T-cell (primary cell): ENCODE measurements around the gene CYP1A2. TPM values are rescaled to one million over a fixed set of nuclear protein-coding genes. Genes with fewer than 3 reads are reported as not detected.

Experiments
- ATAC-seq, 4 experiments: fragments of 200-7000 bp in 3 of 4; fragments of 150-1000 bp in 1 of 4; cut with Tn5 transposase; replicated peaks in 1 of 4; 1 replicate in 3 of 4; 2 replicates in 1 of 4; pipeline ENCODE4 v1.10.0; 2021; ENCODE audit warnings: moderate library complexity in 3 of 4, mild to moderate bottlenecking in 2 of 4, moderate number of reproducible peaks in 1 of 4
- CTCF ChIA-PET, 2 donors: fragments of 300-600 bp; sonication (Branson Sonifier 250); formaldehyde crosslinking; loops; one replicate each; lab custom pipeline; 2022; ENCODE audit warnings: antibody characterized with exemption in 2 of 2; lab: Charles Lee
- POLR2A ChIA-PET, 2 donors: fragments of 300-600 bp; sonication (Branson Sonifier 250); formaldehyde crosslinking; loops; one replicate each; lab custom pipeline; 2022; ENCODE audit warnings: antibody characterized with exemption in 2 of 2; lab: Charles Lee
- DNase-seq, 35 experiments: peaks; one replicate each; pipeline versions ENCODE4 v3.0.0 to v3.0.0-alpha.2; 2013 to 2023
- H3K27ac ChIP-seq: one replicate; pipeline ENCODE4 v1.5.1; 2013; ENCODE audit warnings: low read length
- H3K27me3 ChIP-seq, 2 experiments: replicated peaks in 1 of 2; 1 replicate in 1 of 2; 2 replicates in 1 of 2; pipeline versions ENCODE4 v1.6.1 to v1.7.0; 2013; ENCODE audit warnings: low read length in 1 of 2, mixed read lengths in 1 of 2; ENCODE audit not compliant: control insufficient read depth in 2 of 2, insufficient read depth in 2 of 2; ENCODE audit errors: extremely low read depth in 1 of 2
- H3K36me3 ChIP-seq, 2 donors: 1 replicate in 1 of 2; 2 replicates in 1 of 2; pipeline versions ENCODE4 v1.6.1 to v1.7.0; 2013; ENCODE audit warnings: low read length in 1 of 2; ENCODE audit not compliant: control insufficient read depth in 2 of 2, insufficient read depth in 1 of 2; ENCODE audit errors: extremely low read depth in 1 of 2
- H3K4me1 ChIP-seq, 2 experiments: 1 replicate in 1 of 2; 2 replicates in 1 of 2; pipeline versions ENCODE4 v1.6.1 to v1.7.0; 2013; ENCODE audit warnings: low read length in 2 of 2, mixed read lengths in 1 of 2; ENCODE audit not compliant: insufficient read depth in 2 of 2, control insufficient read depth in 1 of 2; ENCODE audit errors: extremely low read depth in 1 of 2
- H3K4me3 ChIP-seq, 2 donors: 1 replicate in 1 of 2; 2 replicates in 1 of 2; pipeline versions ENCODE4 v1.5.1 to v1.7.0; 2013; ENCODE audit warnings: mild to moderate bottlenecking in 2 of 2, low read length in 1 of 2, moderate library complexity in 1 of 2; ENCODE audit not compliant: control insufficient read depth in 1 of 2; ENCODE audit errors: extremely low read depth in 1 of 2
- H3K9me3 ChIP-seq: 2 replicates; pipeline ENCODE4 v1.7.0; 2013
- H3K27ac Mint-ChIP-seq, 2 donors: one replicate each; pipeline ENCODE4 v1.8.0; 2020 to 2021; ENCODE audit warnings: mild to moderate bottlenecking in 2 of 2, mixed read lengths in 2 of 2
- H3K27me3 Mint-ChIP-seq, 2 donors: one replicate each; pipeline ENCODE4 v1.8.0; 2021 to 2022; ENCODE audit warnings: mixed read lengths in 2 of 2
- H3K36me3 Mint-ChIP-seq: one replicate; pipeline ENCODE4 v1.8.0; 2021; ENCODE audit warnings: mixed read lengths
- H3K4me1 Mint-ChIP-seq, 3 donors: one replicate each; pipeline ENCODE4 v1.8.0; 2020 to 2022; ENCODE audit warnings: mixed read lengths in 3 of 3, mild to moderate bottlenecking in 1 of 3
- H3K4me3 Mint-ChIP-seq, 3 donors: one replicate each; pipeline ENCODE4 v1.8.0; 2020 to 2022; ENCODE audit warnings: mild to moderate bottlenecking in 3 of 3, mixed read lengths in 3 of 3, moderate library complexity in 3 of 3
- H3K9me3 Mint-ChIP-seq, 3 donors: one replicate each; pipeline ENCODE4 v1.8.0; 2020 to 2022; ENCODE audit warnings: mixed read lengths in 3 of 3
- WGBS: methylation state at CpG from one replicate; pipeline ENCODE4 v1.1.5; 2013; ENCODE audit warnings: missing lambda C conversion rate; ENCODE audit not compliant: insufficient coverage; 5-methylcytosine and 5-hydroxymethylcytosine counted together
- total RNA-seq, 35 experiments: library from RNA in 6 of 35; stranded (reverse) in 6 of 35; fragments of 120-200 nt in 1 of 35; gene quantifications; one replicate each; pipeline versions ENCODE4 v1.2.1 to v1.2.4 and lab custom pipeline; 2013 to 2026

Gene CYP1A2
- total RNA-seq, 5 donors from 2014 or later (not counting 1 experiment from before 2014, with no cell fraction given), result not detected

- H3K4me3 Mint-ChIP-seq, result peak overlapping the region; percentile 84 to 93 (median 93)
- no peaks in the 10 kb centered on the region for H3K9me3 Mint-ChIP-seq
- peak overlapping the region; percentile 93 for H3K27ac ChIP-seq
- H3K4me1 ChIP-seq, result peaks cover 48 to 84% of the 10 kb centered on the region in 2 experiments
- ChIA-PET CTCF (interaction anchor here in 1 of 2 donors (0.6 to 3.3 kb wide), 8 partner anchors 10 to 165 kb away, joined by 3 to 93 read pairs (median 15); no protein-coding TSS in a partner anchor), POLR2A (interaction anchor here (0.6 to 1.9 kb wide), 6 partner anchors 7 to 55 kb away, joined by 3 to 15 read pairs (median 4); no protein-coding TSS in a partner anchor)
- no peaks in the 10 kb centered on the region for H3K9me3 ChIP-seq
- no CpG with 5 or more reads among the region's 7 CpGs for WGBS
- H3K36me3 ChIP-seq, result peaks cover 0 to 30% of the 10 kb centered on the region in 2 donors
- peaks cover 78 to 83% (median 79%) of the 10 kb centered on the region in 3 donors for H3K4me1 Mint-ChIP-seq
- peaks cover 9% of the 10 kb centered on the region for H3K36me3 Mint-ChIP-seq
- peak overlapping the region; percentile 90 to 95 for H3K4me3 ChIP-seq
- ATAC-seq (no peak), DNase-seq (no peak)
- no peaks in the 10 kb centered on the region for H3K27me3 ChIP-seq
- no peaks in the 10 kb centered on the region for H3K27me3 Mint-ChIP-seq
- H3K27ac Mint-ChIP-seq, result peak overlapping the region; percentile 99 to 100
These were observed 38.0 kb downstream of the CYP1A2 start for GRCh38 chr15:74786551-74787165.

GRCh38 chr15:74787251-74788041 lies 38.8 kb downstream of the CYP1A2 start:
- peak; percentile 81 to 96 (median 91) for DNase-seq
- CTCF ChIA-PET, result interaction anchor here (0.5 to 3.3 kb wide), 21 partner anchors 10 to 656 kb away, joined by 3 to 93 read pairs (median 5); partner anchors contain the start of genes RPP25 (in 1 of the 2) and SCAMP5 (in 1 of the 2)
- Histone ChIP-seq H3K27me3 (no peaks in the 10 kb centered on the region), H3K4me3 (peak overlapping the region; percentile 90 to 95), H3K27ac (peak overlapping the region; percentile 93), H3K36me3 (peaks cover 0 to 31% of the 10 kb centered on the region in 2 donors), H3K4me1 (peaks cover 55 to 91% of the 10 kb centered on the region in 2 experiments), H3K9me3 (no peaks in the 10 kb centered on the region)
- under 1% methylated on average over 10 of the region's 13 CpGs for WGBS
- Mint-ChIP-seq H3K27ac (peak overlapping the region; percentile 99 to 100), H3K36me3 (peaks cover 14% of the 10 kb centered on the region), H3K27me3 (no peaks in the 10 kb centered on the region), H3K4me1 (peaks cover 86 to 90% (median 87%) of the 10 kb centered on the region in 3 donors), H3K9me3 (no peaks in the 10 kb centered on the region), H3K4me3 (peak overlapping the region; percentile 84 to 93 (median 93))
- ATAC-seq, result peak; percentile 76 to 81 (median 76)
- POLR2A ChIA-PET, result interaction anchor here (0.5 to 1.9 kb wide), 8 partner anchors 8 to 82 kb away, joined by 3 to 15 read pairs (median 4); no protein-coding TSS in a partner anchor

GRCh38 chr15:74788042-74788682 lies 39.5 kb downstream of the CYP1A2 start:
- Mint-ChIP-seq H3K9me3 (no peaks in the 10 kb centered on the region), H3K36me3 (peaks cover 14% of the 10 kb centered on the region), H3K4me1 (peaks cover 93 to 97% (median 94%) of the 10 kb centered on the region in 3 donors), H3K4me3 (peak overlapping the region; percentile 84 to 93 (median 93)), H3K27ac (peak overlapping the region; percentile 99 to 100), H3K27me3 (no peaks in the 10 kb centered on the region)
- DNase-seq (peak in 2 of 35 experiments; percentile 11 to 46), ATAC-seq (no peak)
- H3K27me3 ChIP-seq, result no peaks in the 10 kb centered on the region
- H3K4me1 ChIP-seq, result peaks cover 62 to 95% of the 10 kb centered on the region in 2 experiments
- POLR2A ChIA-PET, result interaction anchor here (0.5 to 1.9 kb wide), 6 partner anchors 9 to 657 kb away, joined by 3 to 15 read pairs (median 6); no protein-coding TSS in a partner anchor
- WGBS, result 0% methylated on average over 3 of the region's 7 CpGs
- CTCF ChIA-PET, result interaction anchor here (0.5 to 3.3 kb wide), 17 partner anchors 9 to 207 kb away, joined by 3 to 93 read pairs (median 5); partner anchors contain the start of genes RPP25 (in 1 of the 2) and SCAMP5 (in 1 of the 2)
- H3K4me3 ChIP-seq, result peak overlapping the region; percentile 90 to 95
- no peaks in the 10 kb centered on the region for H3K9me3 ChIP-seq
- H3K36me3 ChIP-seq, result peaks cover 0 to 37% of the 10 kb centered on the region in 2 donors
- peak overlapping the region; percentile 93 for H3K27ac ChIP-seq

- CTCF ChIA-PET, result interaction anchor here (0.8 to 3.3 kb wide), 12 partner anchors 8 to 207 kb away, joined by 3 to 93 read pairs (median 8); partner anchors contain the start of gene SCAMP5 (in 1 of the 2)
- Mint-ChIP-seq H3K4me1 (peaks cover 94 to 97% (median 95%) of the 10 kb centered on the region in 3 donors), H3K4me3 (peak overlapping the region; percentile 84 to 93 (median 93)), H3K36me3 (peaks cover 14% of the 10 kb centered on the region), H3K9me3 (no peaks in the 10 kb centered on the region), H3K27ac (peak overlapping the region; percentile 99 to 100), H3K27me3 (no peaks in the 10 kb centered on the region)
- H3K27ac ChIP-seq, result peak overlapping the region; percentile 93
- DNase-seq, result peak in 31 of 35 experiments; percentile 33 to 73 (median 52)
- WGBS, result 0% methylated on average over 4 of the region's 9 CpGs
- POLR2A ChIA-PET, result interaction anchor here (0.5 to 1.9 kb wide), 3 partner anchors 8 to 657 kb away, joined by 3 to 15 read pairs (median 6); no protein-coding TSS in a partner anchor
- peak overlapping the region; percentile 90 to 95 for H3K4me3 ChIP-seq
- H3K27me3 ChIP-seq, result no peaks in the 10 kb centered on the region
- H3K9me3 ChIP-seq, result no peaks in the 10 kb centered on the region
- peak; percentile 3 to 26 (median 11) for ATAC-seq
- H3K4me1 ChIP-seq, result peaks cover 66 to 95% of the 10 kb centered on the region in 2 experiments
- H3K36me3 ChIP-seq, result peaks cover 0 to 37% of the 10 kb centered on the region in 2 donors
These were observed 40.1 kb downstream of the CYP1A2 start for GRCh38 chr15:74788683-74789151.

GRCh38 chr15:74789171-74789631 lies 40.6 kb downstream of the CYP1A2 start:
- 1% methylated on average over 14 of the region's 14 CpGs for WGBS
- no peaks in the 10 kb centered on the region for H3K27me3 Mint-ChIP-seq

More at GRCh38 chr15:74789171-74789631, 40.6 kb downstream of the CYP1A2 start:
- peaks cover 14% of the 10 kb centered on the region for H3K36me3 Mint-ChIP-seq
- POLR2A ChIA-PET, result interaction anchor here in 1 of 2 donors (1.1 kb wide), 1 partner anchor 8 kb away, joined by 3 read pairs; no protein-coding TSS in a partner anchor
- no peaks in the 10 kb centered on the region for H3K9me3 ChIP-seq
- H3K27me3 ChIP-seq, result no peaks in the 10 kb centered on the region
- CTCF ChIA-PET, result interaction anchor here in 1 of 2 donors (1.8 kb wide), 1 partner anchor 18 kb away, joined by 9 read pairs; no protein-coding TSS in a partner anchor
- H3K27ac ChIP-seq, result peak overlapping the region; percentile 93
- H3K4me1 Mint-ChIP-seq, result peaks cover 93 to 95% (median 94%) of the 10 kb centered on the region in 3 donors
- H3K4me3 Mint-ChIP-seq, result peak overlapping the region; percentile 84 to 93 (median 93)
- ATAC-seq, result no peak
- peaks cover 0 to 37% of the 10 kb centered on the region in 2 donors for H3K36me3 ChIP-seq
- DNase-seq, result peak in 8 of 35 experiments; percentile 32 to 58 (median 38)
- H3K27ac Mint-ChIP-seq, result peak overlapping the region; percentile 99 to 100
- peaks cover 66 to 95% of the 10 kb centered on the region in 2 experiments for H3K4me1 ChIP-seq
- H3K9me3 Mint-ChIP-seq, result no peaks in the 10 kb centered on the region
- H3K4me3 ChIP-seq, result peak overlapping the region; percentile 90 to 95
